MCF 10A (cell line): ENCODE results near the gene IQUB. TPM values are rescaled to one million over a fixed set of nuclear protein-coding genes. Genes with fewer than 3 reads are reported as not detected.

ENCODE experiments used
- BruUV-seq: library from RNA; stranded (reverse); fragments of 400-500 nt; replicated peaks from 2 replicates; lab custom pipeline; 2021; lab: Mats Ljungman, UMichigan
- CTCF ChIA-PET: fragments of 300-600 bp; sonication (Branson Sonifier 250); formaldehyde crosslinking; extraction: SDS; loops from one replicate; lab custom pipeline; 2021; ENCODE audit warnings: antibody characterized with exemption, inconsistent platforms; lab: Yijun Ruan, JAX
- POLR2A ChIA-PET: fragments of 300-600, 350-650 bp; sonication (Branson Sonifier 250); formaldehyde crosslinking; extraction: SDS; loops from one replicate; lab custom pipeline; 2020; ENCODE audit warnings: antibody characterized with exemption, inconsistent platforms; lab: Yijun Ruan, JAX
- DNase-seq: peaks from one replicate; pipeline ENCODE4 v3.0.0-alpha.2; 2018; ENCODE audit not compliant: unreplicated experiment
- H3K27ac Mint-ChIP-seq: one replicate; pipeline ENCODE4 v1.8.0; 2022; ENCODE audit warnings: mild to moderate bottlenecking, low read depth, mixed read lengths; ENCODE audit not compliant: unreplicated experiment
- H3K27me3 Mint-ChIP-seq: one replicate; pipeline ENCODE4 v1.8.0; 2022; ENCODE audit warnings: mixed read lengths; ENCODE audit not compliant: insufficient read depth, unreplicated experiment
- H3K36me3 Mint-ChIP-seq: one replicate; pipeline ENCODE4 v1.8.0; 2022; ENCODE audit warnings: mild to moderate bottlenecking, moderate library complexity, mixed read lengths; ENCODE audit not compliant: insufficient read depth, unreplicated experiment
- H3K4me1 Mint-ChIP-seq: one replicate; pipeline ENCODE4 v1.8.0; 2022; ENCODE audit warnings: mixed read lengths; ENCODE audit not compliant: insufficient read depth, unreplicated experiment
- H3K4me3 Mint-ChIP-seq: one replicate; pipeline ENCODE4 v1.8.0; 2022; ENCODE audit warnings: mild to moderate bottlenecking, moderate library complexity, mixed read lengths; ENCODE audit not compliant: unreplicated experiment
- H3K9me3 Mint-ChIP-seq: one replicate; pipeline ENCODE4 v1.8.0; 2022; ENCODE audit warnings: mixed read lengths; ENCODE audit not compliant: unreplicated experiment
- intact Hi-C: fragments of 100-400 bp; cut with micrococcal nuclease; formaldehyde crosslinking; loops from 2 replicates; pipeline ENCODE4 v1.14.1; 2022
- total RNA-seq: library from RNA; stranded (reverse); gene quantifications from 2 replicates; pipeline ENCODE4 v1.2.3, GENCODE V29; 2022
- TF ChIP-seq, protein P1 (sequence below): fragments of 200-600 bp; IDR thresholded peaks from one replicate; pipeline ENCODE4 v1.8.0; 2022; ENCODE audit warnings: antibody characterized with exemption, mild to moderate bottlenecking; ENCODE audit not compliant: unreplicated experiment

Gene IQUB
- total RNA-seq, 1 experiment from 2014 or later, result 0.16 TPM

DNA sequence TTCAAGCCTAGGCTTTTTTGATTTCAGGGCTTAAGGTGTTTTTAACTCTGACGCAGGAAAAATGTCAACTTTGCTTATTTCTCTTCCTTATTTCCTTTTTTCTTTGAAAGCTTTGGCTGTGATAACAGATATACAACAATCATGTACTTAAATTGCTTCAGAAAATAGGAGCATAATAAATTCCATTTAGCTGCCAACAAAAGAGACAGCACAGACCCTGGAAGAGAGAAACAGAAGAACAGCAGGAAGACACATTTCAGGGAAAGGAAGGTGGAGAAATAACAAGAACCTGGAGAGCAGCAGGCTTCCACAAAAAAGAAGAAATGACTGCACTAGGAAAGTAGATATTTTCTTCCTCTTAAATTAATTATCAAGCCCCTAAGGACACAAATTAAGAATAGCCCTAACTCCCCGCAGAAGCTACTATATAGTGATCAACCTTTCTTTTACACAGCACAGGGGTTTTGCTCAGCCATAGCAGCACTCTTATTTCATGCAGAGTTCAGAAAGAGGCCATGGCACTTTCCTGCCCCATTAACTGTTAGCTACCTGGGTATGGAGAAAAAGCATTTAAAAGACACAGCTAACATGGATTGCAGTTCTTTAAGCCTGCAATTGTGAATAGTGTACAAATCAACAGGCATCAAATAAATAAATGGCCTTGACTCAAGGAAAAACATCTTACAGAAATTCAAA is 61.5 kb downstream of the IQUB start:
- no peak overlapping the region for H3K27ac Mint-ChIP-seq
- ChIA-PET CTCF (interaction anchor here (0.6 to 1.4 kb wide), 8 partner anchors 21 to 668 kb away, joined by 3 to 6 read pairs (median 4); partner anchors contain the start of gene IQUB), POLR2A (interaction anchor here (1.1 to 1.2 kb wide), 2 partner anchors 14 to 21 kb away, joined by 3 to 4 read pairs; no protein-coding TSS in a partner anchor)
- no peaks in the 10 kb centered on the region for H3K4me1 Mint-ChIP-seq
- no peaks in the 10 kb centered on the region for H3K27me3 Mint-ChIP-seq
- H3K9me3 Mint-ChIP-seq, result peaks cover 8% of the 10 kb centered on the region
- TF ChIP-seq, protein P1, sequence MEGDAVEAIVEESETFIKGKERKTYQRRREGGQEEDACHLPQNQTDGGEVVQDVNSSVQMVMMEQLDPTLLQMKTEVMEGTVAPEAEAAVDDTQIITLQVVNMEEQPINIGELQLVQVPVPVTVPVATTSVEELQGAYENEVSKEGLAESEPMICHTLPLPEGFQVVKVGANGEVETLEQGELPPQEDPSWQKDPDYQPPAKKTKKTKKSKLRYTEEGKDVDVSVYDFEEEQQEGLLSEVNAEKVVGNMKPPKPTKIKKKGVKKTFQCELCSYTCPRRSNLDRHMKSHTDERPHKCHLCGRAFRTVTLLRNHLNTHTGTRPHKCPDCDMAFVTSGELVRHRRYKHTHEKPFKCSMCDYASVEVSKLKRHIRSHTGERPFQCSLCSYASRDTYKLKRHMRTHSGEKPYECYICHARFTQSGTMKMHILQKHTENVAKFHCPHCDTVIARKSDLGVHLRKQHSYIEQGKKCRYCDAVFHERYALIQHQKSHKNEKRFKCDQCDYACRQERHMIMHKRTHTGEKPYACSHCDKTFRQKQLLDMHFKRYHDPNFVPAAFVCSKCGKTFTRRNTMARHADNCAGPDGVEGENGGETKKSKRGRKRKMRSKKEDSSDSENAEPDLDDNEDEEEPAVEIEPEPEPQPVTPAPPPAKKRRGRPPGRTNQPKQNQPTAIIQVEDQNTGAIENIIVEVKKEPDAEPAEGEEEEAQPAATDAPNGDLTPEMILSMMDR, result no peak
- BruUV-seq, result no TSS peak
- H3K4me3 Mint-ChIP-seq, result no peak overlapping the region
- H3K36me3 Mint-ChIP-seq, result no peaks in the 10 kb centered on the region
- no peak for DNase-seq
- intact Hi-C loops, result no loop called here

DNA sequence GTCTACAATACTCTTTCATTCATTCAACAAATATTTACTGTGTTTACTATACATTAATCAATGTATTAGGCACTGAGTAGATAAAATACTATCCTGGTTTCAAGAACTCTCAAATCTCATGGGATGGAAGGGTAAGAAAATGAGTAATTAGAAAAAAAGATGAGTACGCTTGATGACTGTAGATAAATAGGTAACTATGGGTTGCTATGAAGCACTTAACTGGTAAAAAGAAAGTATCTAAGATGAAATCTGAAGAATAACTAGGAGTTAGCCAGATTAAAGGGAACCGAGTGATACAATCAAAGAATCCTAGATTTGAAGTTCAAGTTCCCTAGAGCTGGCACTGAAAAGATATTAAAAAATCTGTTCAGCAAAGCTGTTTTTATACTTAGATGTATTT is 62.1 kb downstream of the IQUB start:
- ChIA-PET POLR2A (interaction anchor here (1.1 to 1.2 kb wide), 2 partner anchors 14 to 22 kb away, joined by 3 to 4 read pairs; no protein-coding TSS in a partner anchor), CTCF (interaction anchor here (0.6 to 1.4 kb wide), 3 partner anchors 22 to 159 kb away, joined by 3 to 6 read pairs (median 3); no protein-coding TSS in a partner anchor)
- Mint-ChIP-seq H3K4me3 (no peak overlapping the region), H3K27ac (no peak overlapping the region), H3K27me3 (no peaks in the 10 kb centered on the region), H3K4me1 (no peaks in the 10 kb centered on the region), H3K9me3 (peaks cover 8% of the 10 kb centered on the region), H3K36me3 (no peaks in the 10 kb centered on the region)
- TF ChIP-seq, protein P1, result no peak
- DNase-seq, result no peak
- intact Hi-C loops, result no loop called here
- BruUV-seq, result no TSS peak

DNA sequence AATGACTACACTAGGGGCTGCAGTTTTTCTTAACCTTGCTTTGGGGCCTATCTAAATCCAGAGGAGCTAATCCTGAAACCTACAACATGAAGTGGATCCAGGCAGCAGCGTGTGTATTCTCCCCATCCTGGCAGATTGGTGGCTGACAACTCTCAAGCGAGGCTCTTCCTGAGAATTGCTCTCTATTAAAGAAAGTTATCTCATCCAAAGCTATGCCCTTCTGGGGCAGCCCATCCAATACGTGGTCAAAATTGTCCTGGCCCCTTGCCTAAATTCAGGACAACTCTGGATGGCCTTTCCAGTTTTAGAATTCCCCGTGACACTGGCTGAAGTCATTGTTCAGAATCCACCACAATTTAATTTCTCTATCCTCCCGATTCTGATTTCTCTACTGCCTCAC is 66.1 kb downstream of the IQUB start:
- CTCF ChIA-PET, result interaction anchor here (1.8 kb wide), 1 partner anchor 26 kb away, joined by 16 read pairs; no protein-coding TSS in a partner anchor

DNA sequence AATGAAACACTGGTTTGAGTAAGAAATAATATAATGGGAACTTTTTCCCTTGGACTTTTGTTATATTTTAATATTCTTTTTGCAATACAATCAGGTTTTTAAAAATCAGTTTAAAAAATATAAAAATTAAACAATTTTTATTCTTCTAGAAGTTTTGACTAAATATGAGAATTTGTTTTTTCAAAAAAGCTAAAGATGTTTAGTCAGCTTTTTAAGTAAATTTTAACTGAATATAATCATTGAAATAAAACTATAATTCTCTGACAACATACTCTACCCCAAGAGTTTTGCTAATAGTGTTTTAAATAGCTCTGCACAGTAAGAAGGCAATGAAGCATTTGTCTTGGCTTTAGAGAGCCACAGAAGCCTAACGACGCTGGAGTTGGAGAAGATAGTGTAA is 70.5 kb downstream of the IQUB start:
- peaks cover 7% of the 10 kb centered on the region for H3K4me1 Mint-ChIP-seq
- TF ChIP-seq, protein P1, result no peak
- H3K27me3 Mint-ChIP-seq, result no peaks in the 10 kb centered on the region
- no peak overlapping the region for H3K27ac Mint-ChIP-seq
- ChIA-PET POLR2A (no interaction called here), CTCF (no interaction called here)
- no peak overlapping the region for H3K4me3 Mint-ChIP-seq
- intact Hi-C loops, result no loop called here
- no peaks in the 10 kb centered on the region for H3K9me3 Mint-ChIP-seq
- no TSS peak for BruUV-seq
- no peak for DNase-seq
- no peaks in the 10 kb centered on the region for H3K36me3 Mint-ChIP-seq

More for the DNA sequence above, 66.1 kb downstream of the IQUB start:
- Mint-ChIP-seq H3K9me3 (no peaks in the 10 kb centered on the region), H3K4me1 (no peaks in the 10 kb centered on the region), H3K4me3 (no peak overlapping the region), H3K27ac (no peak overlapping the region), H3K27me3 (no peaks in the 10 kb centered on the region), H3K36me3 (no peaks in the 10 kb centered on the region)
- BruUV-seq, result no TSS peak
- POLR2A ChIA-PET, result no interaction called here
- no peak for DNase-seq
- TF ChIP-seq, protein P1, result no peak
- intact Hi-C loops, result no loop called here
